B cell (primary cell): ENCODE results near the gene NDC1. TPM values are rescaled to one million over a fixed set of nuclear protein-coding genes. Genes with fewer than 3 reads are reported as not detected.

ENCODE experiments used
- ATAC-seq: fragments of 200-7000 bp; cut with Tn5 transposase; one replicate; pipeline ENCODE4 v1.10.0; 2021; ENCODE audit warnings: low read depth, mild to moderate bottlenecking, moderate number of reproducible peaks, moderate library complexity
- CTCF ChIA-PET: fragments of 350-600 bp; sonication (Branson Sonifier 250); formaldehyde crosslinking; loops from one replicate; lab custom pipeline; 2021; ENCODE audit warnings: antibody characterized with exemption, inconsistent platforms; lab: Charles Lee
- POLR2A ChIA-PET: fragments of 350-600 bp; sonication (Branson Sonifier 250); formaldehyde crosslinking; loops from one replicate; lab custom pipeline; 2021; ENCODE audit warnings: antibody characterized with exemption; lab: Charles Lee
- DNase-seq: peaks from one replicate; pipeline ENCODE4 v3.0.0; 2013
- H2AFZ ChIP-seq: 2 replicates; pipeline ENCODE4 v1.6.1; 2012; ENCODE audit warnings: mild to moderate bottlenecking, low read depth, low read length; ENCODE audit not compliant: insufficient read depth, poor library complexity, severe bottlenecking
- H3K27ac ChIP-seq, 2 donors: 1 replicate in 1 of 2; 2 replicates in 1 of 2; pipeline ENCODE4 v1.5.1; 2012 to 2013; ENCODE audit warnings: low read length in 2 of 2, mild to moderate bottlenecking in 2 of 2, moderate library complexity in 1 of 2
- H3K27me3 ChIP-seq, 4 experiments: fragments of 200-600 bp in 1 of 4; sonication (generic) in 1 of 4; replicated peaks in 1 of 4; 1 replicate in 2 of 4; 2 replicates in 2 of 4; pipeline versions ENCODE4 v1.6.1 to v1.7.0; 2013 to 2016; ENCODE audit warnings: low read length in 3 of 4, mild to moderate bottlenecking in 2 of 4, mixed read lengths in 1 of 4, moderate library complexity in 1 of 4; ENCODE audit not compliant: insufficient read depth in 4 of 4, control insufficient read depth in 3 of 4; ENCODE audit errors: control extremely low read depth in 1 of 4
- H3K36me3 ChIP-seq, 2 experiments: replicated peaks in 1 of 2; 1 replicate in 1 of 2; 2 replicates in 1 of 2; pipeline versions ENCODE4 v1.6.1 to v1.7.1; 2013; ENCODE audit warnings: low read length in 1 of 2; ENCODE audit not compliant: insufficient read depth in 2 of 2, control insufficient read depth in 1 of 2; ENCODE audit errors: control extremely low read depth in 1 of 2, extremely low read depth in 1 of 2
- H3K4me1 ChIP-seq, 2 donors: fragments of 200-600 bp in 1 of 2; sonication (generic) in 1 of 2; 1 replicate in 1 of 2; 2 replicates in 1 of 2; pipeline versions ENCODE4 v1.5.1 to v1.6.1; 2013 to 2017; ENCODE audit warnings: low read length in 2 of 2; ENCODE audit not compliant: control insufficient read depth in 2 of 2, insufficient read depth in 2 of 2
- H3K4me2 ChIP-seq: replicated peaks from 2 replicates; pipeline ENCODE3; 2012; ENCODE audit warnings: mild to moderate bottlenecking, low read depth, low read length; ENCODE audit not compliant: poor library complexity, severe bottlenecking
- H3K4me3 ChIP-seq, 5 experiments: fragments of 200-600 bp in 1 of 5; sonication (generic) in 1 of 5; 1 replicate in 3 of 5; 2 replicates in 2 of 5; pipeline versions ENCODE4 v1.5.1 to v1.7.0; 2011 to 2016; ENCODE audit warnings: low read length in 4 of 5, mild to moderate bottlenecking in 4 of 5, low read depth in 2 of 5, control low read depth in 1 of 5, moderate library complexity in 1 of 5; ENCODE audit not compliant: insufficient read depth in 1 of 5; ENCODE audit errors: control extremely low read depth in 1 of 5, extremely low read depth in 1 of 5
- H3K79me2 ChIP-seq: fragments of 200-600 bp; sonication (generic); one replicate; pipeline ENCODE4 v1.6.0; 2016; ENCODE audit warnings: low read length; ENCODE audit not compliant: control insufficient read depth, insufficient read depth
- H3K9ac ChIP-seq: fragments of 200-600 bp; sonication (generic); 2 replicates; pipeline ENCODE4 v1.6.1; 2017; ENCODE audit warnings: mild to moderate bottlenecking, low read length, moderate library complexity
- H3K9me3 ChIP-seq, 3 donors: one replicate each; pipeline versions ENCODE4 v1.6.1 to v1.7.1; 2013; ENCODE audit warnings: low read length in 2 of 3; ENCODE audit not compliant: control insufficient read depth in 2 of 3, insufficient read depth in 1 of 3; ENCODE audit errors: control extremely low read depth in 1 of 3
- H4K20me1 ChIP-seq: 2 replicates; pipeline ENCODE4 v1.6.0; 2012; ENCODE audit warnings: mild to moderate bottlenecking, low read length; ENCODE audit not compliant: insufficient read depth, control insufficient read depth, poor library complexity, severe bottlenecking
- H3K27ac Mint-ChIP-seq: one replicate; pipeline ENCODE4 v1.8.0; 2021; ENCODE audit warnings: mixed read lengths
- H3K27me3 Mint-ChIP-seq: one replicate; pipeline ENCODE4 v1.8.0; 2021; ENCODE audit warnings: mixed read lengths
- H3K4me1 Mint-ChIP-seq: one replicate; pipeline ENCODE4 v1.8.0; 2021; ENCODE audit warnings: mixed read lengths
- H3K4me3 Mint-ChIP-seq: one replicate; pipeline ENCODE4 v1.8.0; 2021; ENCODE audit warnings: mixed read lengths
- H3K9me3 Mint-ChIP-seq: one replicate; pipeline ENCODE4 v1.8.0; 2022; ENCODE audit warnings: mixed read lengths; ENCODE audit not compliant: insufficient read depth
- CTCF ChIP-seq: fragments of 200-600 bp; IDR thresholded peaks from one replicate; pipeline ENCODE4 v1.8.0; 2022; ENCODE audit warnings: antibody characterized with exemption, mild to moderate bottlenecking
- EZH2 ChIP-seq: IDR thresholded peaks from 2 replicates; pipeline ENCODE4 v1.6.1; 2012; ENCODE audit warnings: borderline replicate concordance, low read depth, mild to moderate bottlenecking, moderate library complexity, low read length; ENCODE audit not compliant: insufficient read depth, poor library complexity, severe bottlenecking
- WGBS: methylation state at CpG from one replicate; pipeline ENCODE4 v1.1.5; 2013; ENCODE audit warnings: missing lambda C conversion rate; ENCODE audit not compliant: insufficient coverage; 5-methylcytosine and 5-hydroxymethylcytosine counted together
- intact Hi-C: fragments of 100-400 bp; cut with micrococcal nuclease; formaldehyde crosslinking; loops from one replicate; pipeline ENCODE4 v1.10.0; 2022
- polyA plus RNA-seq: library from polyadenylated mRNA; depleted of rRNA; stranded (reverse); fragments of >200 nt; gene quantifications from 2 replicates; pipeline ENCODE4 v1.2.3, GENCODE V29; 2012
- total RNA-seq, 2 donors: library from RNA; stranded (reverse); fragments of 120-200 nt in 1 of 2; gene quantifications; 1 replicate in 1 of 2; 2 replicates in 1 of 2; pipeline versions ENCODE4 v1.2.3 to v1.2.4, GENCODE V29; 2013 to 2022

Gene NDC1
- total and polyA plus RNA-seq, 2 donors (not counting 1 experiment from before 2014, with no cell fraction given): 5.0 to 12.0 TPM

DNA sequence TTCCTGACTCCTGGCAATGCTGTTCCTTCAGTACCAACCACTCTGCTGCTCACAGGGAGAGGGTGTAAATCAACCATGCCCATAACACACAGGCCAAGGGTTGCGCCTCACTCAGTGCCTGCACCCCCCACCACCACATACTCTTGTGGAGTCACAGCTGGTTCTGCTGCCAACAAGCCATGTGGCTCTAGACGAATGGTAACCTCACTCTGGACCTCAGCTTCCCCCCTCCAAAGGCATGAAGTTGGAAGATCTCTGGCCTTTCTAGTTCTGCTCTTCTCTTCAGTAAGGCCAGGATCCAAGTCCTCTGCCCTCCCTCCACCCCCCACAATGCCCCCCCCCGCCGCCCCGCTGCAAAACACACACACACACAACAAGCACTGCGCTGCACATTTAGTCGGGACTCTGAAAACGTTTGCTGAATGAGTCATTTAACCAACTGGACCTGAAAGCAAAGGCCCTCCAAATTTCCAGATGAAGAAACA, 97.4 kb downstream of the NDC1 start:
- no peak for ATAC-seq
- CTCF ChIA-PET: no interaction called here
- peaks cover 0 to 4% (median 2%) of the 10 kb centered on the region in 3 donors for H3K9me3 ChIP-seq

More for the DNA sequence above, 97.4 kb downstream of the NDC1 start:
- Mint-ChIP-seq H3K4me1 (peaks cover 11% of the 10 kb centered on the region), H3K27ac (no peak overlapping the region), H3K9me3 (peaks cover 6% of the 10 kb centered on the region), H3K4me3 (peak overlapping the region; percentile 55), H3K27me3 (peaks cover 48% of the 10 kb centered on the region)
- H3K36me3 ChIP-seq: no peaks in the 10 kb centered on the region
- peaks cover 0 to 53% (median 26%) of the 10 kb centered on the region in 4 experiments for H3K27me3 ChIP-seq
- no peak overlapping the region for H3K4me3 ChIP-seq
- no peak for TF ChIP-seq CTCF
- TF ChIP-seq EZH2: no peak
- no peaks in the 10 kb centered on the region for H4K20me1 ChIP-seq
- no peak overlapping the region for H2AFZ ChIP-seq
- intact Hi-C loops: no loop called here
- H3K9ac ChIP-seq: no peak overlapping the region
- 79% methylated on average over 4 of the region's 8 CpGs for WGBS
- POLR2A ChIA-PET: no interaction called here
- DNase-seq: no peak
- H3K27ac ChIP-seq: no peak overlapping the region
- no peaks in the 10 kb centered on the region for H3K79me2 ChIP-seq
- H3K4me2 ChIP-seq: no peak overlapping the region
- H3K4me1 ChIP-seq: peaks cover 11 to 20% of the 10 kb centered on the region in 2 donors
